ENCODE measurements around the gene AP1S1. TPM values are rescaled to one million over a fixed set of nuclear protein-coding genes. Genes with fewer than 3 reads are reported as not detected.
"Not testable (repeated sequence)": the region's sequence is repeated elsewhere in the genome, so short reads cannot be mapped to it uniquely, and the experiment has no call there.

AP1S1 gene
- 10 to 100 TPM; 72.1 to 82.5 (median 76.9) TPM for polyA plus RNA-seq (ENCODE audit: insufficient read length in 3 of 3)

DNA sequence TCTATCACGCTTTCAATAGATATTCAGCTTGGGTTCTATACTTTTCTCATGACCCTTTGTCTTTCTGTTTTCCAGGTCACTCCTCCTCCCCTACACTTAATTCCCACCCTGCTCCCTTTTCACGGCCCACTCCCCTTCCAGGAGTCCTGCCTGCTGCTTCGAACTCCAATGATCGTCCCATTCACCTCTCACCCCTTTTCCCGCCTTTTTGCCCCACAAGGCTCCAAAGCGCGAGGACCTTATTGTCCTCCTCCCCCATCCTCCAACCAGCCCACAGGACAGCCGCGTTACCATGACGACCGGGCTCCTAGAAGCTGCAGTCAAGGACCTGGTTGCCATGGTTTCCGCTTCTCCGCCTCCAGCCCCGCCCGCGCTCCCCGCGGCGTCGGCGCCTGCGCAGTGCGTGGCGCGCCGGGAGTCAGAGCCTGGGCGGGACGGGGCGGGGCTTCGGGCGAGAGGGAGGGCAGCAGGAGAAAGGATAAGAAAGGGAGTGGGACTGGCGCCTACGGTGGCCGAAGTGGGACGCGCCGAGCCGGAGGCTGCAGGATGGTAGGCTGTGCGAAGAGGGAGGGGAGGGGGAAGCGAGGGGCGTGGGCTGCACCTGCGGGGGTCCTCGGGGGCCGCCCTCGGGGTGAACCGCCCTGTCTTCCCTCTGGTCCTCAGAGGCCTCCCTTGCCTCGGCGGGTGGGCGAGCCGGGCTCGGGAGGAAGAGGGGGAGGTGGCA, at the start of gene AP1S1:
Gene AP1S1, plus strand, starts transcription at position 508 of the 724 bp plus-strand sequence. Its CDS starts 39 bp downstream, at position 547.
- DNase-seq (ENCODE audit: low read depth in 3 of 3, low spot score in 2 of 3) = peak; percentile 85 to 92 (median 91)

DNA sequence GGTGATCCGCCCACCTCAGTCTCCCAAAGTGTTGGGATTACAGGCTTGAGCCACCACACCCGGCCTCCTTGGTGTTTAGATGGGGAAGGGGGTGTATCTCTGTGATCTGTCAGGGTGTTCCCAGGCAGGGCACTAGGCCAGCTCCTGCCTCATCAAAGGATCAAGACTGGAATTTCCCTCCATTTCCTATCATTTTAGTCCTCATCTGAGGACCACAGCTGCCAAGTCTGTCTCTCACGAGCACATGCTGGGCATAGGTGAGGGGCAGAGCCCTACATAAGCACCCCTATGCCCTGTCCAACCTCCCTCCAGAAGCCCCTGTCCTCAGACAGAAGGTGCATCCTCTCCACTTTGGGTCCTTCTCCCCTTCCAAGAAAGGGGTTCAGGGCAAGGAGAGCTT, 49.5 kb upstream of the AP1S1 start:
- DNase-seq (ENCODE audit: low read depth in 3 of 3, low spot score in 2 of 3) = no peak

DNA sequence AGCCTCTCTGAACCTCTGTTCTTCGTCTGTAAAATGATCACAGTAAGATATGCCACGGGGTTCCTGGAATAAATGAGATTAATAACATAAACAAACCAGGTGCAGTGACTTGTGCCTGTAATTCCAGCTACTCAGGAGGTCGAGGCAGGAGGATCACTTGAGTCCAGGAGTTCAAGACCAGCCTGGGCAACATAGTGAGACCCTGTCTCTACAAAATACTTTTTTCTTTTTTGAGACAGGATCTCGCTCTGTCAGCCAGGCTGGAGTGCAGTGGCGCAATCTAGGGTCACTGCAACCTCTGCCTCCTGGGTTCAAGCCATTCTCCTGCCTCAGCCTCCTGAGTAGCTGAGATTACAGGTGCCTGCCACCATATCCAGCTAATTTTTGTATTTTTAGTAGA, 49.0 kb upstream of the AP1S1 start:
- DNase-seq (ENCODE audit: low read depth in 3 of 3, low spot score in 2 of 3) = not testable (repeated sequence)

DNA sequence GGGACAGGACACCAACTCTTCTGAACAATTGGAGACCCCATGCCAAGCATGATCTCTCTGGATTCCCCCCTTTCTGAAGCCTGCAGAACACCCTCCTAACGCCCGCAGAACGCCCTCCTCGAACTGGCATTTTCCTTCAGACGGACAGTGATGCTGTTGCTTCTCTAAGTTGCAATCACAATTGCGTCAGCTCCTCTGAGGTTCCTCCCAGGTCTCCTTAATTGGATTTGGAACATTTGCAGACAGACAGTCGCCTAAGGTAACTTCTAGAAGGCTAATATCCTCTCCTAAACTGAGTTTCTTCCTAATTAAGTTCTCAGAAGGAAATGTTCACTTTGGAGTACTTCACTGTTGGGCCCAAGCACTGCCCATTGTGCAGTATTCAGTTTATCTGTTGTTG, 47.9 kb upstream of the AP1S1 start:
- no peak for DNase-seq (ENCODE audit: low read depth in 3 of 3, low spot score in 2 of 3)

DNA sequence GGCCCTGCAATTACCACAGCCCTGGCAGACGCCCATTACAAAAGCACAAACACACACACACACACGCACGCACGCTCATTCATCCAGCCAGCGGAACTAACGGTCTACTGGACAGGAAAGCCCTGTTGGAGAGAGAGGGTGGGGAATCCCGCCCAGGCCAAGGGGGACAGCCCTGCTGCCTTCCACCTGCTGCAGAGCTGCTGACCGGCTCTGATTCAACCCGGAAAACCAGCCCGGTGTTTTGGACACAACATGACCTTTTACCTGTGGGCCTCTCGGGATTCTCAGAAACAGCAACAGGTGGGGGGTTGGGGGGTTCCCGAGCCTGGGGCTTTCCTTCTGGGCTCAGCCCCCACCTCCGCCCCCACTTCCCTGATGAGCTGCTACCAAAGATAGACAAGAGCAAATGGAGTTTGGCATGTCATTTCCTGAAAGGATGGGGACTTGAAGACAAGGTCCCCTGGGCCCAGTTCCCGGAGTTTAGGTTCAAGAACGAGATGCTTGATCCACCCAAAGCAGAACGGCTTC, 45.9 kb upstream of the AP1S1 start:
- no peak for DNase-seq (ENCODE audit: low read depth in 3 of 3, low spot score in 2 of 3)

DNA sequence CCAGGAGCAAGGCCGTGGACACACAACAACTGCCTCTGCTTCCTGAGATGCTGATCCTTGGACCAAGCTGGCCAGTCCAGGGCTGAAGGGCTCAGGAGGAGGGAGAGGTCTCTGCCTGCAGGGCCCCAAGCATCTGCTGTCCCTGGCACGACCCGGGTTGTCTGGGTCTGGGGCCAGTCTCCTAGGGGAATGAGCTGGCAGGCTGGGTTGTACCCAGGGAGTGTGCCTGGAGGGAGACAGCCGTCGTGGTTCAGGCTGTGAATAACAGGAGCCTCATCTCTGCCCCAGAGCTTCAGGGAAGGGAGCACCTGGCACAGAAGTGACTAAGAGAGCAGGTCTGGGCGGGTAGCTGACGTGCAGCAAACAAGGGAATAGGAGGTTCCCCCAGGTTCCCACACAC, 45.3 kb upstream of the AP1S1 start:
- no peak for DNase-seq (ENCODE audit: low read depth in 3 of 3, low spot score in 2 of 3)

DNA sequence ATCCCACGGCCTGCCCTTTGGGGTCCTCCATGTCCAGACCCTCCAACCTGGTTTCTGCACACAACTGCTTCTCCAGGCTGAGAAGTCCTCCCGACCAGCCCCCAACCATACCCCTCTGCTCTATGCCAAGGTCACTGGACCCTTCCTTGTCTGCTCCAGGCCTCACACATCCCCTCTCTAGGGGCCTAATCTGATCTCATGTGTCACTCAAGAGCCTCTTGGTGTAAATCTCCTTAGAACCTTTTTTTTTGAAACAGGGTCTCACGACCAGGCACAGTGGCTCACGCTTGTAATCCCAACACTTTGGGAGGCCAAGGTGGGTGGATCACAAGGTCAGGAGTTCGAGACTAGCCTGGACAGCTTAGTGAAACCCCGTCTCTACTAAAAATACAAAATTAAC, 44.9 kb upstream of the AP1S1 start:
- DNase-seq (ENCODE audit: low read depth in 3 of 3, low spot score in 2 of 3) = no peak

DNA sequence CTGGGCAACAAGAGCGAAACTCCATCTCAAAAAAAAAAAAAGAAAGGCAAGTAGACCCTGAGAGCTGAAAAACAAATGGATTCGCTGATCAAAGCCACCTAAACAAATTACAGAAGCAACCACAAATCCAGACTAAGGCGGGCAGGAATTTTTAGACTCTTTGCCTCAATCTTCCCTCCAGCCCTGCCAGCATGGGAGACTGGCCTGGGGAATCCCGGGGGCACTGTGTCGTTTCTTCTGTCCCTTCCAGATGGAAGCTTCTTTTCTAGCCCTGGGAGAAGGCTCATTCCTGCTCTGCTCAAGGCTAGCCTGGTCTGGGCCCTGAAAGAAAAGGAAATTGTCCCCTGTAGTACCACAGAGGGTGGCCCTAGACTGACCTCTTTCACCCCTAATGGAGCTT, 43.0 kb upstream of the AP1S1 start:
- no peak for DNase-seq (ENCODE audit: low read depth in 3 of 3, low spot score in 2 of 3)

DNA sequence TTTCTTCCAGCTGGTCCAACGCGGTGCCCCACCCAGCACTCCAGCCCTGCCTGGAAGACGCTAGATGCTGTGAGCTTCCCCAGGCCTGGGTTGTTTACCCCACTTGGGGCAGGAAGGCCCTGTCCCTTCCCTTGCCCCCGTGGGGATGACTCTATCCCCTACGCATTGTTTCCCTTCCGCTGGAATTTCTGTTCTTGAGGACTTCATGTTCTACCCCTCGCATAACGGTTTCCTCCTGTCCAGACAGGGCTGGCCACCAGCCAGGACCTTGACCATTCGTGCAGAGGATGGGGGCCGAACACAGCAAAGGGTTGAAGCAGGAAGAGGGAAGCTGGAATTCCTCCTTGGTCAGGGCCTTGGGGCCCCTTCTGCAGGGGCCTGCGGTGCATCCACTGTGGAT, 42.0 kb upstream of the AP1S1 start:
- no peak for DNase-seq (ENCODE audit: low read depth in 3 of 3, low spot score in 2 of 3)

DNA sequence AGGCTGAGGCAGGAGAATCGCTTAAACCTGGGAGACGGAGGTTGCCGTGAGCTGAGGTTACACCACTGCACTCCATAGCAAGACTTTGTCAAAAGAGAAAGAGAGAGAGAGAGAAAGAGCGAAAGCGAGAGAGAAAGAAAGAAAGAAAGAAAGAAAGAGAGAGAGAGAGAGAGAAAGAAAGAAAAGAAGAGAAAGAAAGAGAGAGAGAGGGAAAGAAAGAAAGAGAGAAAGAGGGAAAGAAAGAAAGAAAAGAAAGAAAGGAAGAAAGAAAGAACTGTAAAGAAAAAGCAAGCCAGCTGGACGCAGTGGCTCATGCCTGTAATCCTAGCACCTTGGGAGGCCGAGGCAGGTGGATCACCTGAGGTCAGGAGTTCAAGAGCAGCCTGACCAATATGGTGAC, 41.1 kb upstream of the AP1S1 start:
- not testable (repeated sequence) for DNase-seq (ENCODE audit: low read depth in 3 of 3, low spot score in 2 of 3)

DNA sequence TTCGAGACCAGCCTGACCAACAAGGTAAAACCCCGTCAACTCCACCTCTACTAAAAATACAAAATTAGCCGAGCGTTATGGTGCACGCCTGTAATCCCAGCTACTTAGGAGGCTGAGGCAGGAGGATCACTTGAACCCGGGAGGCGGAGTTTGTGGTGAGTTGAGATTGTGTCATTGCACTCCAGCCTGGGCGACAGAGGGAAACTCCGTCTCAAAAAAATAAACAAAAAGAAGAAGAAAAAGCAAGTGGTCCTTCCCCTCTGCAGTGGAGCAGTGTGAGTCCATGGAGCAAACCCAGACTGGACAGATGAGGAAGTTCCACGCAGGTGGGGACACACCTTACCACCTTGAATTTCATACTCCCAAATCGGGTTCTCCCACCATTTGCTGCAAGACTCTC, 40.4 kb upstream of the AP1S1 start:
- no peak for DNase-seq (ENCODE audit: low read depth in 3 of 3, low spot score in 2 of 3)

DNA sequence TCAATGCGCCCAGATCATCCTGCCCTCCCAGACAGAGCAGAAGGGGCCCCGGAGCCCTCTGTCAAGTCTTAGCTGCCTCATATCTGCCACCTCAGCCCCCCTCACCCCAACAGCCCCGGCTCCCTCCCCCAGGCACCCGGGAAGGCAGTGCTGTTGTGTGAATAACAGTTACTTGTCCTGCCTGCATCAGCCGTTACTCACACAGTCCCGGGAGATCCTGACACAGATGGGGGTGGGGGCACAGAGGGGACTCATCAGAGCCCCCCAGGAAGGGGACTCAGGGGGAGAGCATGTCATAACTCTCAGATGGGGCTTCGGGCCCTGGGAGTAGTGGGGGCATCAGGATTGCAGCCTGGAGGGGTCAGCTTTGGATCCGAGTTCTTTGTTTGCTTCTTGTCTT, 39.8 kb upstream of the AP1S1 start:
- DNase-seq (ENCODE audit: low read depth in 3 of 3, low spot score in 2 of 3) = no peak

DNA sequence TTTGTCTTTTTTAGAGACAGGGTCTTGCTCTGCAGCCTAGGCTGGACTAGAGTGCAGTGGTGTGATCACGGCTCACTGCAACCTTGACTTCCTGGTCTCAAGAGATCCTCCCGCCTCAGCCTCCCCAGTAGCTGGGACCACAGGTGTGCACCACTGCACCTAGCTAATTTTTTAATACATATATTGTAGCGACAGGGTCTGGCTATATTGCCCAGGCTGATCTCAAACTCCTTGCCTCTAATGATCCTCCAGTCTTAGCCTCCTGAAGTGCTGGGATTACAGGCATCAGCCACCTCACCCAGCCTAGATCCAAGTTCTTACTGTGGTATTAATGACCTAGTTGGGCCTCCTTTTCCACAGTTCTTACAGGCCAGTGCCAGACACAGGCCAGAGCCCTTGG, 39.1 kb upstream of the AP1S1 start:
- no peak for DNase-seq (ENCODE audit: low read depth in 3 of 3, low spot score in 2 of 3)

DNA sequence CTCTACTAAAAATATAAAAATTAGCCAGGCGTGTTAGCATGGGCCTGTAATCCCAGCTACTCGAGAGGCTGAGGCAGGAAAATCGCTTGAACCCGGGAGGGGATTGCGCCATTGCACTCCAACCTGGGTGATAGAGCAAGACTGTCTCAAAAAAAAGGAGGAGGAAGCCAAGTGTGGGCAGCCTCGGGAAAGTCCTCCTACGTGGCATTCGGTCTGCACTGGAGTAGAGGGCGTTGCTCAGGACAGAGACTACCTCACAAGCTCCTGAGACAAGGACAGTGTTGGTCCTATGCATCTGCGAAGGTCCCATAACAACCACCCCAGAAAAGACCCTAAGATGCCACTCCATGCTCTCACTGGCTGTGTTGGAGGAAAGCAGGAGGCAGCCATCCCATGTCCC, 37.4 kb upstream of the AP1S1 start:
- no peak for DNase-seq (ENCODE audit: low read depth in 3 of 3, low spot score in 2 of 3)

DNA sequence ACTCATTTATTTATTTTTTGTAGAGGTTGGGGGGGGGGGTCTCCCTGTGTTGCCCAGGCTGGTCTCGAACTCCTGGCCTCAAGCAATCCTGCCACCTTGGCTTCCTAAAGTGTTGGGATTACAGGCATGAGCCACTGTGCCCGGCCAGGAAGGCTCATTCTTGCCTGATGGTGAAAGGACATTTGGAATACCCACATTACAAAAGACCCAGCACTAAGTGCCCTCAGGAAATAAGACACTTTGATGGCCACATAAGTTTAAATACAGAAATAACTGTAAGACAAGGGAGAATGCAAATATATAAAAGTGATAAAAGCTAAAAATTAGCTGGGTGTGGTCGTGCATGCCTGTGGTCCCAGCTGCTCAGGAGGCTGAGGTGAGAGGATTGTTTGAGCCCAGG, 35.4 kb upstream of the AP1S1 start:
- DNase-seq (ENCODE audit: low read depth in 3 of 3, low spot score in 2 of 3) = no peak

DNA sequence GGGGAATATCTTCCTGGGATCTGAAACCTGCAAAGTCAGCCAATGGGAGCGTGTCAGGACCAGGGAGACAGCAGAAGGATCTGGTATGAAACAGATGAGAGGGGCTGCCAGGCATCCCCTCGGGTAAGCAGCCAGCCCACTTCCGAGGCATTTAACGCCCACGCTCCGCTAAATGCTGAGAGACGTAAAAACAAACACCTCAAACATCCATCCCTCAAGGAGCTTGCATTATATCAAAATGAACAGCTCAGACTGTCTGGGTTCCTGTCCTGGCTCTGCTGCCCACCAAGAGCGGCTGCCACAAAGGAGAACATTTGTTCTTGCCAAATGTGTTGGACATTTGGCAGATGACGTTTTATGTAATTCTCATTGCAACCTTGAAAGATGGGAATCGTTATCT, 34.4 kb upstream of the AP1S1 start:
- no peak for DNase-seq (ENCODE audit: low read depth in 3 of 3, low spot score in 2 of 3)

DNA sequence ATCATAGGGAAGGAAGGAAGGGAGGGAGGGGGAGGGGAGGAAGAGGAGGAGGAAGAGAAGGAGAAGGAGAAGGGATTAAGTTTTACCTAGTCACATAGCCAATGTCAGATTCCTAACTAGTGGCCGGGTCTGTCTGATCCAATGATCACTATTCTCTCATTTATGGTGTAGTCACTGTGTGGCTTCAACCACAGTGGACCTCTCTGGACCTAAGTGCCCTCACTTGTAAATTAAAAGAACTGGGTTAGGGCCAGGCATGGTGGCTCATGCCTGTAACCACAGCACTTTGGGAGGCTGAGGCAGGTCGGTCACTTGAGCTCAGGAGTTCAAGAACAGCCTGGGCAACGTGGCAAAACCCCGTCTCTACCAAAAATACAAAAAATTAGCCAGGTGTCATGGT, 34.0 kb upstream of the AP1S1 start:
- no peak for DNase-seq (ENCODE audit: low read depth in 3 of 3, low spot score in 2 of 3)

DNA sequence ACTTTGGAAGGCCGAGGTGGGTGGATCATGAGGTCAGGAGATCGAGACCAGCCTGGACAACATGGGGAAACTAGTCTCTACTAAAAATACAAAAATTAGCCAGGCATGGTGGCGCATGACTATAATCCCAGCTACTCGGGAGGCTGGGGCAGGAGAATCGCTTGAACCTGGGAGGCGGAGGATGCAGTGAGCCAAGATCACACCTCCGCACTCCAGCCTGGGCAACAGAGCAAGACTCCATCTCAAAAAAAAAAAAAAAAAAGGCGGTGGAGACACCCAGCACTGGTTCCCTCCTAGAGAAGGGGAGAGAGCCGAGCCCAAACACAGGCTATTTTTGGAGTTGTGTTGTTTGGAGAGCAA, 32.7 kb upstream of the AP1S1 start:
- DNase-seq (ENCODE audit: low read depth in 3 of 3, low spot score in 2 of 3) = not testable (repeated sequence)

DNA sequence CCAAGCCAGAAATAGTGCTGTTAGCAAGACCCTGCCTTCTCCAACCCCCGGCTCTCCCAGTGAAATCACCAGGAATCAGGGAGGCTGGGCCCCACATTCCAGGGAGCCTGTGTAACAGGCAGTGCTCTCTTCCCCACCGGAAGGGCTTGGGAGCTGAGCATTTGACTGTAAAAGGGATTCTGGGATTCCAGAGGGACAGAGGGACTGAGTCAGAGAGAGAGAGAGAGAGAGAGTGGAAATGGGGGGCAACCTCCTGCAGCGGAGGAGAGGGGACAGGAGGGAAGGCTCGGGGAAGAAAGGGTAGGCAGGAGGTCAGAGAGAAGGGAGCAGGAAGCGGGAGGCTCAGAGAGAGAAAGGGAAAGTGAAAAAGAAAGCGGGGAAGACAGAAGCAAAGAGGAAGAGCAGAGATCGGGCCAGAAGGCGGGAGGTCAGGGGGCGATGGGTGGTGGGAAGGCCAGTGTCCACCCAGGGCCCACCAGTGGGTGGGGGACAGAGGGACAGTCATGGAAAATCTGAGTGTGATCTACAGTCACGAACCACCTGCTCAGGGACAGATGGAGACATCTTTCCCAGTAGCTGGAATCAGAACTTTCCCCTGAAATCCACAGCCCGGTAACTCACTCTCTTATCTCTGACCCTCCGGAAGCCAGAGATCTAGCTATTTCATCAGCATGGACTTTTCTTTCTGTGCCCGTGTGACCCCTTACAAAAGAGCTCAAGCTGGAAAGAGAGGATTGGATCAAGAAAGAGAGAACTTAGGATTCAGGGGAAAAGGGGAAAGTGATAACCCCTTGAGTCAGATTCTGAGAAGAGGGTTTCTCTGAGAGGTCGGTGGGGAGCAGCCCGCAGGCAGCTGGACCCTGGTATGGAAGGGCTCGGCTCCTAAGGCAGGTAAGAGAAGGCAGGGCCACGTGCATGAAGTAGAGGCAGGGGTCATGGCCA, 32.0 kb upstream of the AP1S1 start:
- DNase-seq (ENCODE audit: low read depth in 3 of 3, low spot score in 2 of 3) = peak in 2 of 3 donors; percentile 71 to 81

DNA sequence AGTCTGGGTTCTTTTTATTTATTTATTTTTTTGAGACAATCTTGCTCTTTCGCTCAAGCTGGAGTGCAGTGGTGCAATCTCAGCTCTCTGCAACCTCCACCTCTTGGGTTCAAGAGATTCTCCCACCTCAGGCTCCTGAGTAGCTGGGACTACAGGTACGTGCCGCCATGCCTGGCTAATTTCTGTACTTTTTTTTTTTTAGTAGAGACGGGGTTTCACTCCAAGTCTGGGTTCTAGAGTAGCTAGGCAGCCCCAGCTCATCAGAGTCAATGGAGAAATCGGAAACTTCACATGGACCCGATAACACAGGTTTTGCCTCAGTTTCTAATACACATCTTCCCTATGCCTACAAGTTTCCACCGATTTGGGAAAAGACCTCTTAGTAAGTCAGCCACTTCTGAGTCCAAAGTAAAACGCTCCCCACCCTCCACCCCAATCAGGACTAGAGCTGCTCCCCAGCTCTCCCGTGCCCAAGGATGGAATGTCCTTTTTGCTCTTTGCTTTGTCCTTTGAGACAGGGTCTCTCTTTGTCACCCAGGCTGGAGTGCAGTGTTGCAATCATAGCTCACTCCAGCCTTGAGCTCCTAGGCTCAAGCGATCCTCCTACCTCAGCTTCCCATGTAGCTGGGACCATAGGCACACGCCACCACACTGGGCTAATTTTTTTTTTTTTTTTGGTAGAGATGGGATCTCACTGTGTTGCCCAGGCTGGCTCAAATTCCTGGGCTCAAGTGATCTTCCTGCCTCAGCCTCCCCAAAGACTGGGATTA, 31.2 kb upstream of the AP1S1 start:
- no peak for DNase-seq (ENCODE audit: low read depth in 3 of 3, low spot score in 2 of 3)

DNA sequence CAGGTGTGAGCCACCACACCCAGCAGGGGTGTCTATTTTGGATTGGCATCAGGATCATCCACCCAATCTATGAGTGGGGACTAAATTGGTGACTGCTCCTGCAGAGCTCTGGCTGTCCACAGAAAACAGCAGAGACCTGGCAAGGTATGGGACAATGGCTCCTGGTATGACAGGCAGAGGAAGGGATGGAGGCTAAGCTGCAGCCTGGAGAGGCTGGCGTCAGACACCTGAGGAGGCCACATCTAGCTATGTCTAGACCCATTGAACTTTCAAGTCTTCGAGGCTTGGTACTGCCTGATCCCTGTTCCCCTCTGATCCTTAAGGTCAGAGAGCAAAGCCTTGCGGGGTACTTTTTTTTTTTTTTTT, 30.6 kb upstream of the AP1S1 start:
- no peak for DNase-seq (ENCODE audit: low read depth in 3 of 3, low spot score in 2 of 3)
